ENCODE measurements around the gene GFM1. TPM values are rescaled to one million over a fixed set of nuclear protein-coding genes. Genes with fewer than 3 reads are reported as not detected.

The GFM1 gene
- total RNA-seq, 1 donor from 2014 or later = 34.5 TPM

DNA sequence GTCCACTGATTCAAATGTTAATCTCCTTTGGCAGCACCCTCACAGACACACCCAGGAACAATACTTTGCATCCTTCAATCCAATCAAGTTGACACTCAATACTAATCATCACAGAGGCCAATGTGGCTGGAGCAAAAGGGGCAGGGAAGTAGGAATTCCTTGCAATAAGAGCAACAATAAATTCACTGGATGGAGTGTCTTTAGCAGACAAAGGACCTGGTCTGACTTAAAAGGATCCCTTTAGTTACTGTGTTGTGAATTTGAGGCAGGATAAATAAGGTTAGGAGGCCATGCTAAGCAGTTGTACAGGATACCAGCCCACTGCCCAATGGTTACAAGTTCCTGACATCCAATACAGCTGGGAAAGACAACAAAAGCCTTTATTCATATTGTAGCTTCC is 12.3 kb upstream of the GFM1 start:
- peaks cover 30% of the 10 kb centered on the region for H3K27me3 Mint-ChIP-seq (ENCODE audit: low read depth)
- peaks cover 11% of the 10 kb centered on the region for H3K9me3 Mint-ChIP-seq
- H3K4me3 Mint-ChIP-seq = peak overlapping the region; percentile 13
- peaks cover 5% of the 10 kb centered on the region for H3K36me3 Mint-ChIP-seq (ENCODE audit: low read depth)
- TF ChIP-seq, protein P1, sequence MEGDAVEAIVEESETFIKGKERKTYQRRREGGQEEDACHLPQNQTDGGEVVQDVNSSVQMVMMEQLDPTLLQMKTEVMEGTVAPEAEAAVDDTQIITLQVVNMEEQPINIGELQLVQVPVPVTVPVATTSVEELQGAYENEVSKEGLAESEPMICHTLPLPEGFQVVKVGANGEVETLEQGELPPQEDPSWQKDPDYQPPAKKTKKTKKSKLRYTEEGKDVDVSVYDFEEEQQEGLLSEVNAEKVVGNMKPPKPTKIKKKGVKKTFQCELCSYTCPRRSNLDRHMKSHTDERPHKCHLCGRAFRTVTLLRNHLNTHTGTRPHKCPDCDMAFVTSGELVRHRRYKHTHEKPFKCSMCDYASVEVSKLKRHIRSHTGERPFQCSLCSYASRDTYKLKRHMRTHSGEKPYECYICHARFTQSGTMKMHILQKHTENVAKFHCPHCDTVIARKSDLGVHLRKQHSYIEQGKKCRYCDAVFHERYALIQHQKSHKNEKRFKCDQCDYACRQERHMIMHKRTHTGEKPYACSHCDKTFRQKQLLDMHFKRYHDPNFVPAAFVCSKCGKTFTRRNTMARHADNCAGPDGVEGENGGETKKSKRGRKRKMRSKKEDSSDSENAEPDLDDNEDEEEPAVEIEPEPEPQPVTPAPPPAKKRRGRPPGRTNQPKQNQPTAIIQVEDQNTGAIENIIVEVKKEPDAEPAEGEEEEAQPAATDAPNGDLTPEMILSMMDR (conservative IDR thresholded peaks at IDR 0.05) = no peak
- peaks cover 25% of the 10 kb centered on the region for H3K4me1 Mint-ChIP-seq
- DNase-seq (ENCODE audit: low read depth, low spot score) = no peak
- H3K27ac Mint-ChIP-seq (ENCODE audit: unreplicated experiment) = no peak overlapping the region

DNA sequence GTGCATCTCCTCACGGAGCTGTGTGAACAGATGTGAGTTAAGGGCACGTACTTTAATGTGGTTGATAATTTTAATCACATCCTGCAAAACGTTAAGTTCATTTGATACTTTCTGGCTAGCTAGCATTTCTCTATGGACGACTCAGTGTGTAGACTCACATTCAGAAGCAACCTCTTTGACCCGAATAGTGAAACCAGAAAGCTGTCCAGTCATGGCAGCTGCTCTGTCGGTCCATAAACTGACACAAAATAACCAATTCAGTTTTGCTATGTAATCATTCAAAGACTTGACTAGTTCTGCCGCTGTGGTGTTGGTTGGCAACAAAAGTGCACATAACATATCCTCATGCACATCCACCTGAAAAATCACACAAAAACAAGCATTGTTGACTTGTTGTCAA is 3.7 kb upstream of the GFM1 start:
- DNase-seq (ENCODE audit: low read depth, low spot score) = no peak

DNA sequence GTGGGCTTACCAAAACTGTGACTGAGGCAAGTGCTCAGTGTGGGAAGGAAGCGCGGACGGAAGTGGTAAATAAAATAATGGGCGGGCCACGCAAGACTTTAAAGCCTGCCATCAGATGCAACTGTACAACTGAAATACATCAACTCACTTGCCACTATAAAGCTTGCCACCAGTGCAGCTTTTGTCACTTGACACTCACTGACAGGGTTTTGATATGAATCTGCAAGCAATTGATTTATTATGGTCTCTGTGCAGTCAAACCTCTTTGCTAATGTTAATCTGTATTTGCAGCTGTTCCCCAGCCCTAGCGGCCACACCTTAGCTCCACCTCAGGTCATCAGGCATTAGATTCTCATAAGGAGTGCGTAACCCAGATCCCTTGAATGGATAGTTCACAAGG is 2.3 kb upstream of the GFM1 start:
- H3K36me3 Mint-ChIP-seq (ENCODE audit: low read depth) = no peaks in the 10 kb centered on the region
- DNase-seq (ENCODE audit: low read depth, low spot score) = no peak
- no peaks in the 10 kb centered on the region for H3K9me3 Mint-ChIP-seq
- H3K4me1 Mint-ChIP-seq = peaks cover 20% of the 10 kb centered on the region
- H3K27ac Mint-ChIP-seq (ENCODE audit: unreplicated experiment) = no peak overlapping the region
- peaks cover 3% of the 10 kb centered on the region for H3K27me3 Mint-ChIP-seq (ENCODE audit: low read depth)
- H3K4me3 Mint-ChIP-seq = no peak overlapping the region
- TF ChIP-seq, protein P1 (conservative IDR thresholded peaks at IDR 0.05) = no peak

More for the DNA sequence above, 3.7 kb upstream of the GFM1 start:
- no peaks in the 10 kb centered on the region for H3K36me3 Mint-ChIP-seq (ENCODE audit: low read depth)
- H3K4me1 Mint-ChIP-seq = peaks cover 13% of the 10 kb centered on the region
- no peak overlapping the region for H3K4me3 Mint-ChIP-seq
- H3K27me3 Mint-ChIP-seq (ENCODE audit: low read depth) = peaks cover 3% of the 10 kb centered on the region
- TF ChIP-seq, protein P1 (conservative IDR thresholded peaks at IDR 0.05) = no peak
- H3K9me3 Mint-ChIP-seq = no peaks in the 10 kb centered on the region
- no peak overlapping the region for H3K27ac Mint-ChIP-seq (ENCODE audit: unreplicated experiment)

DNA sequence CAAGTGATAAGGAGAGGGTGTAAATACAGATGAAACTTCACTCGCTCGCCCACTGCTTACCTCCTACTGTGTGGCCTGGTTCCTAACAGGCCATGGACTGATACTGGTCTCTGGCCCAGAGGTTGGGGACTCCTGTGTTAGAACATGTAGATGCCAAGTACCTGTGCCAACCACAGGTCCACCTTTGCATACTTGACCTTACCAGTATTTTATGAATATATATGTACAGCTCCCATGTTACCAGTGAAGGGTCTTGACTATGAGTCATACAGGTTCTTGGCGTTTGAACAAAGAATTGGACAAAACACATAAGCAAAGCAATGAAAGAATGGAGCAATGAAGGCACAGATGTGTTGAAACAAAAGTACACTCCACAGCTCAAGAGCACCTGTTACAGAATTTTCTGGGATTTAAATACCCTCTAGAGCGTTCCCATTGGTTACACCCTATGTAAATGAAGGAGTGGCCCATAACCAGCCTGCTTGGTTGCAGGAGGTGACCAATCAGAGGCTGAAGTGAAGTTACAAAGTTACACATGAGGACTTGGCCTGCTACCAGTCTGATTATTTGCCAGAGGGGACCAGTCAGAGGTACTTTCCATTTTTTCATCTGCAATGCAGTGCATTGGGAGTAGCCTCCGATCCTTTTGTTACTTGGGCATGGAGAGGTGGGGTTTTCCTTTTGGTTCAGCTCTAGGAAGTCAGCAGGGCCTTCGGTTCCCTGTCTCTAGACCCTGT is 1.7 kb upstream of the GFM1 start:
- no peaks in the 10 kb centered on the region for H3K9me3 Mint-ChIP-seq
- peak overlapping the region; percentile 8 for H3K4me3 Mint-ChIP-seq
- no peak for DNase-seq (ENCODE audit: low read depth, low spot score)
- no peaks in the 10 kb centered on the region for H3K36me3 Mint-ChIP-seq (ENCODE audit: low read depth)
- peaks cover 20% of the 10 kb centered on the region for H3K4me1 Mint-ChIP-seq
- peaks cover 3% of the 10 kb centered on the region for H3K27me3 Mint-ChIP-seq (ENCODE audit: low read depth)
- no peak overlapping the region for H3K27ac Mint-ChIP-seq (ENCODE audit: unreplicated experiment)
- TF ChIP-seq, protein P1 (conservative IDR thresholded peaks at IDR 0.05) = no peak

DNA sequence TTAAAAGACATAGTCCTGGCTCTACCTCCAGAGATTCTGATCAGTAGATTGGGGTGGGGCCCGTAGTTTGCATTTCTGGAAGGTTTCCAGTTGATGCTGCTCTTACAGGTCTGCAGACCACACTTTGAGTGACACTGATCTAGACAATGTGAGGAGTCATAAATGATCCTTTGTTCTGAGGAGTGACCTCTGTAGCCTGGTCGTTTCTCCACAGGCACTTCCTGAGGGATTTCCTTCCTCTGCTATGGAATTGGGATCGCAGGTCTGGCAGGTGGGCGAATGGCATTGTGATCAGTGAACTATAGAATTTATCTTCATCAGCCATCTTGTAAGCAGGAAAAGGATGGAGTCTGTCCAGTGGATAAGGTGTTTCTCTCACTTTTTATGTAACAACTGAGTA is 5.5 kb downstream of the GFM1 start:
- H3K4me3 Mint-ChIP-seq = no peak overlapping the region
- H3K27me3 Mint-ChIP-seq (ENCODE audit: low read depth) = no peaks in the 10 kb centered on the region
- no peak for DNase-seq (ENCODE audit: low read depth, low spot score)
- no peak overlapping the region for H3K27ac Mint-ChIP-seq (ENCODE audit: unreplicated experiment)
- H3K4me1 Mint-ChIP-seq = peaks cover 24% of the 10 kb centered on the region
- TF ChIP-seq, protein P1 (conservative IDR thresholded peaks at IDR 0.05) = no peak
- no peaks in the 10 kb centered on the region for H3K9me3 Mint-ChIP-seq
- H3K36me3 Mint-ChIP-seq (ENCODE audit: low read depth) = peaks cover 4% of the 10 kb centered on the region
